Activated CD4-positive, alpha-beta T cell treated with anti-CD3 and anti-CD28 coated beads, Interleukin-2, amount 10 ng/mL, durations not matched to agents 24 days and 14 days (primary cell): Measurements from ENCODE around the gene TFF1. TPM values are rescaled to one million over a fixed set of nuclear protein-coding genes. Genes with fewer than 3 reads are reported as not detected.

Source experiments
- DNase-seq: peaks from one replicate; pipeline ENCODE4 v3.0.0; 2022
- H3K27ac Mint-ChIP-seq: one replicate; pipeline ENCODE4 v1.8.0; 2022; ENCODE audit warnings: mild to moderate bottlenecking, mixed read lengths
- H3K27me3 Mint-ChIP-seq: one replicate; pipeline ENCODE4 v1.8.0; 2022; ENCODE audit warnings: mixed read lengths
- H3K36me3 Mint-ChIP-seq: one replicate; pipeline ENCODE4 v1.8.0; 2022; ENCODE audit warnings: low read depth, mild to moderate bottlenecking, mixed read lengths
- H3K4me1 Mint-ChIP-seq: one replicate; pipeline ENCODE4 v1.8.0; 2021; ENCODE audit warnings: mixed read lengths
- H3K4me3 Mint-ChIP-seq: one replicate; pipeline ENCODE4 v1.8.0; 2022; ENCODE audit warnings: mild to moderate bottlenecking, moderate library complexity, mixed read lengths
- H3K9me3 Mint-ChIP-seq: one replicate; pipeline ENCODE4 v1.8.0; 2021; ENCODE audit warnings: mixed read lengths
- intact Hi-C: fragments of 100-400 bp; cut with micrococcal nuclease; formaldehyde crosslinking; loops from one replicate; pipeline ENCODE4 v1.15.1; 2023
- total RNA-seq: library from RNA; stranded (reverse); gene quantifications from 2 replicates; pipeline ENCODE4 v1.2.3, GENCODE V29; 2022

The TFF1 gene
- total RNA-seq, 1 donor from 2014 or later = not detected

- H3K27ac Mint-ChIP-seq = no peak overlapping the region
- no peak overlapping the region for H3K4me3 Mint-ChIP-seq
- H3K9me3 Mint-ChIP-seq = peaks cover 18% of the 10 kb centered on the region
- no peaks in the 10 kb centered on the region for H3K4me1 Mint-ChIP-seq
- peaks cover 5% of the 10 kb centered on the region for H3K36me3 Mint-ChIP-seq
- no peak for DNase-seq
- intact Hi-C loops = no loop called here
- H3K27me3 Mint-ChIP-seq = peaks cover 12% of the 10 kb centered on the region
Measured at GRCh38 chr21:42358937-42359336, 7.4 kb downstream of the TFF1 start.

GRCh38 chr21:42358261-42358660, 8.1 kb downstream of the TFF1 start:
- Mint-ChIP-seq H3K4me3 (no peak overlapping the region), H3K4me1 (no peaks in the 10 kb centered on the region), H3K27me3 (peaks cover 15% of the 10 kb centered on the region), H3K27ac (no peak overlapping the region), H3K36me3 (peaks cover 5% of the 10 kb centered on the region), H3K9me3 (peaks cover 23% of the 10 kb centered on the region)
- DNase-seq = no peak
- intact Hi-C loops = no loop called here

- DNase-seq = no peak
- H3K36me3 Mint-ChIP-seq = peaks cover 5% of the 10 kb centered on the region
- H3K4me1 Mint-ChIP-seq = no peaks in the 10 kb centered on the region
- H3K27ac Mint-ChIP-seq = no peak overlapping the region
- intact Hi-C loops = no loop called here
- H3K4me3 Mint-ChIP-seq = no peak overlapping the region
- peaks cover 16% of the 10 kb centered on the region for H3K27me3 Mint-ChIP-seq
- H3K9me3 Mint-ChIP-seq = peaks cover 24% of the 10 kb centered on the region
Measured at GRCh38 chr21:42357307-42357706, 9.0 kb downstream of the TFF1 start.

- no peaks in the 10 kb centered on the region for H3K4me1 Mint-ChIP-seq
- H3K4me3 Mint-ChIP-seq = no peak overlapping the region
- intact Hi-C loops = no loop called here
Measured at GRCh38 chr21:42356650-42357049, 9.7 kb downstream of the TFF1 start.

GRCh38 chr21:42356046-42356445, 10.3 kb downstream of the TFF1 start:
- intact Hi-C loops = no loop called here
- Mint-ChIP-seq H3K4me1 (no peaks in the 10 kb centered on the region), H3K27ac (no peak overlapping the region), H3K27me3 (peaks cover 12% of the 10 kb centered on the region), H3K9me3 (peaks cover 24% of the 10 kb centered on the region), H3K36me3 (peaks cover 5% of the 10 kb centered on the region), H3K4me3 (no peak overlapping the region)
- DNase-seq = no peak

More at GRCh38 chr21:42356650-42357049, 9.7 kb downstream of the TFF1 start:
- no peak for DNase-seq
- Mint-ChIP-seq H3K27me3 (peaks cover 12% of the 10 kb centered on the region), H3K36me3 (peaks cover 5% of the 10 kb centered on the region), H3K27ac (no peak overlapping the region), H3K9me3 (peaks cover 24% of the 10 kb centered on the region)

GRCh38 chr21:42353623-42354022, 12.7 kb downstream of the TFF1 start:
- H3K4me3 Mint-ChIP-seq = no peak overlapping the region
- H3K27me3 Mint-ChIP-seq = peaks cover 12% of the 10 kb centered on the region
- H3K27ac Mint-ChIP-seq = no peak overlapping the region
- peaks cover 24% of the 10 kb centered on the region for H3K9me3 Mint-ChIP-seq
- intact Hi-C loops = no loop called here
- no peaks in the 10 kb centered on the region for H3K4me1 Mint-ChIP-seq
- no peak for DNase-seq
- H3K36me3 Mint-ChIP-seq = peaks cover 5% of the 10 kb centered on the region

GRCh38 chr21:42352441-42353095, 13.8 kb downstream of the TFF1 start:
- no peak for DNase-seq
- Mint-ChIP-seq H3K4me1 (no peaks in the 10 kb centered on the region), H3K27ac (no peak overlapping the region), H3K4me3 (no peak overlapping the region), H3K27me3 (peaks cover 14% of the 10 kb centered on the region), H3K9me3 (peaks cover 24% of the 10 kb centered on the region), H3K36me3 (peaks cover 5% of the 10 kb centered on the region)
- intact Hi-C loops = no loop called here

- Mint-ChIP-seq H3K27ac (no peak overlapping the region), H3K4me1 (no peaks in the 10 kb centered on the region), H3K36me3 (peaks cover 5% of the 10 kb centered on the region), H3K9me3 (peaks cover 19% of the 10 kb centered on the region), H3K27me3 (peaks cover 14% of the 10 kb centered on the region), H3K4me3 (no peak overlapping the region)
- intact Hi-C loops = no loop called here
- DNase-seq = no peak
Measured at GRCh38 chr21:42351626-42352440, 14.5 kb downstream of the TFF1 start.

GRCh38 chr21:42350927-42351426, 15.4 kb downstream of the TFF1 start, which contains the start of gene TFF2:
TSS of gene TFF2 (minus strand) at chr21:42350994. CDS start at chr21:42350957, 37 bp downstream.
- Mint-ChIP-seq H3K27me3 (peaks cover 14% of the 10 kb centered on the region), H3K4me3 (no peak within 1 kb of the TSS), H3K27ac (no peak within 1 kb of the TSS), H3K9me3 (peaks cover 15% of the 10 kb centered on the region), H3K4me1 (no peaks in the 10 kb centered on the region), H3K36me3 (peaks cover 3% of the 10 kb centered on the region)
- no peak for DNase-seq
- intact Hi-C loops = no loop called here

- no peak overlapping the region for H3K4me3 Mint-ChIP-seq
- H3K27ac Mint-ChIP-seq = no peak overlapping the region
- peaks cover 15% of the 10 kb centered on the region for H3K9me3 Mint-ChIP-seq
Measured at GRCh38 chr21:42350318-42350910, 15.9 kb downstream of the TFF1 start.

GRCh38 chr21:42349420-42350317, 16.7 kb downstream of the TFF1 start:
- intact Hi-C loops = no loop called here

More at GRCh38 chr21:42350318-42350910, 15.9 kb downstream of the TFF1 start:
- no peaks in the 10 kb centered on the region for H3K4me1 Mint-ChIP-seq
- DNase-seq = no peak
- intact Hi-C loops = no loop called here
- H3K27me3 Mint-ChIP-seq = peaks cover 10% of the 10 kb centered on the region
- H3K36me3 Mint-ChIP-seq = no peaks in the 10 kb centered on the region

GRCh38 chr21:42348762-42349161, 17.6 kb downstream of the TFF1 start:
- H3K27me3 Mint-ChIP-seq = peaks cover 8% of the 10 kb centered on the region
- H3K36me3 Mint-ChIP-seq = no peaks in the 10 kb centered on the region
- intact Hi-C loops = no loop called here
- H3K4me1 Mint-ChIP-seq = no peaks in the 10 kb centered on the region
- peaks cover 5% of the 10 kb centered on the region for H3K9me3 Mint-ChIP-seq
- DNase-seq = no peak
- no peak overlapping the region for H3K4me3 Mint-ChIP-seq
- no peak overlapping the region for H3K27ac Mint-ChIP-seq

More at GRCh38 chr21:42349420-42350317, 16.7 kb downstream of the TFF1 start:
- Mint-ChIP-seq H3K27me3 (peaks cover 10% of the 10 kb centered on the region), H3K27ac (no peak overlapping the region), H3K9me3 (peaks cover 12% of the 10 kb centered on the region), H3K36me3 (no peaks in the 10 kb centered on the region), H3K4me1 (no peaks in the 10 kb centered on the region), H3K4me3 (no peak overlapping the region)
- DNase-seq = no peak
